CD4-positive, alpha-beta T cell treated with Interleukin-4 for 1 hour (primary cell): ENCODE data around the gene NPTN.

Source experiments
- DNase-seq, 2 donors: peaks; one replicate each; pipeline ENCODE4 v3.0.0-alpha.2; 2020 to 2022

NPTN gene

DNA sequence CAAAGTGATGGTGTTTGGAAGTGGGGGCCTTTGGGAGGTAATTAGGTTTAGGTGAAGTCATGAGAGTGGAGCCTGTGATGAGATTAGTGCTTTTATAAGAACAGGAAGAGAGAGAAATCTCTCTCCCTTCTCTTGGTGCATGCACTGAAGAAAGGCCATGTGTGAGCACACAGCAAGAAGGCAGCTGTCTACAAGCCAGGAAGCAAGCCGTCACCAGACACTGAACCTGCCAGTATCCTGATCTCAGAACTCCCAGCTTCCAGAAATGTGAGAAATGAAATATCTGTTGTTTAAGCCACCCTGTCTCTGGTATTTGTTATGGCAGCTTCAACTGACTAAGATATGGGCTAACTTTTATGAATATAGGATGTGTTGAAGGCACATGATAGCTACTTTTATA lies 117.7 kb downstream of the NPTN start:
- no peak for DNase-seq
